Lung (tissue), 12 donors: ENCODE results near the gene SAMD8. TPM values are rescaled to one million over a fixed set of nuclear protein-coding genes. Genes with fewer than 3 reads are reported as not detected.
"Not testable (repeated sequence)": the region's sequence is repeated elsewhere in the genome, so short reads cannot be mapped to it uniquely, and the experiment has no call there.

Experiments used
- ATAC-seq: fragments of 200-7000 bp; cut with Tn5 transposase; one replicate; pipeline ENCODE4 v1.9.1; 2020; ENCODE audit warnings: moderate number of reproducible peaks; ENCODE audit not compliant: insufficient read depth, low FRiP score
- DNase-seq, 3 donors: peaks; one replicate each; pipeline ENCODE4 v3.0.0-alpha.2; 2013 to 2017
- H3K27ac ChIP-seq, 2 donors: one replicate each; pipeline ENCODE4 v1.5.1; 2013; ENCODE audit warnings: mild to moderate bottlenecking in 2 of 2, moderate library complexity in 2 of 2, control low read depth in 1 of 2, inconsistent platforms in 1 of 2, low read depth in 1 of 2, low read length in 1 of 2
- H3K27me3 ChIP-seq, 3 donors: one replicate each; pipeline ENCODE4 v1.5.1; 2013; ENCODE audit warnings: low read length in 2 of 3; ENCODE audit not compliant: control insufficient read depth in 3 of 3, insufficient read depth in 3 of 3
- H3K36me3 ChIP-seq, 4 donors: one replicate each; pipeline ENCODE4 v1.5.1; 2013; ENCODE audit warnings: low read length in 4 of 4, mild to moderate bottlenecking in 1 of 4, moderate library complexity in 1 of 4; ENCODE audit not compliant: control insufficient read depth in 4 of 4, insufficient read depth in 4 of 4
- H3K4me1 ChIP-seq, 5 donors: one replicate each; pipeline ENCODE4 v1.5.1; 2013; ENCODE audit warnings: low read length in 5 of 5, mild to moderate bottlenecking in 2 of 5, moderate library complexity in 1 of 5; ENCODE audit not compliant: control insufficient read depth in 5 of 5, insufficient read depth in 5 of 5
- H3K4me3 ChIP-seq: one replicate; pipeline ENCODE4 v1.5.1; 2013; ENCODE audit warnings: mild to moderate bottlenecking, control low read depth, moderate library complexity
- H3K9ac ChIP-seq, 2 donors: one replicate each; pipeline ENCODE4 v1.5.1; 2013; ENCODE audit warnings: low read length in 2 of 2, control low read depth in 1 of 2; ENCODE audit not compliant: insufficient read depth in 1 of 2
- H3K9me3 ChIP-seq, 4 donors: one replicate each; pipeline ENCODE4 v1.5.1; 2013; ENCODE audit warnings: low read length in 3 of 4, mild to moderate bottlenecking in 1 of 4, moderate library complexity in 1 of 4; ENCODE audit not compliant: control insufficient read depth in 4 of 4, insufficient read depth in 3 of 4
- CTCF ChIP-seq: IDR thresholded peaks from 2 replicates; pipeline ENCODE4 v1.5.1; 2012; ENCODE audit warnings: mild to moderate bottlenecking; ENCODE audit errors: control extremely low read depth, extremely low read depth
- WGBS, 2 donors: extraction: QIAGEN DNeasy Blood & Tissue Kit; methylation state at CpG; one replicate each; pipeline ENCODE4 v1.1.7; 2013; 5-methylcytosine and 5-hydroxymethylcytosine counted together
- polyA plus RNA-seq, 2 donors: library from polyadenylated mRNA; stranded (reverse); fragments of 200-250 nt; gene quantifications; one replicate each; pipeline ENCODE4 v1.2.1, GENCODE V29; 2013
- total RNA-seq, 2 donors: library from RNA; depleted of rRNA in 1 of 2; stranded (reverse); fragments of >200 nt in 1 of 2; gene quantifications; one replicate each; pipeline ENCODE4 v1.2.1, GENCODE V29; 2014 to 2021
- donor health status: control.
- donor health status: control.
- donor health status: Bipolar disorder and iron deficiency.
- donor health status: healthy.
- donor health status: DM: yes; HTN: yes; CAD: no.

The SAMD8 gene
- total and polyA plus RNA-seq, 4 donors, result 5.5 to 29.0 (median 11.3) TPM

GRCh38 chr10:75111907-75112679 lies 637 bp downstream of the SAMD8 start:
- H3K4me1 ChIP-seq, result peaks cover 0 to 20% (median 6%) of the 10 kb centered on the region in 5 donors
- WGBS, 2 donors, result 1 to 2% methylated on average over 22 to 23 of the region's 23 CpGs

GRCh38 chr10:75115137-75115536 lies 3.7 kb downstream of the SAMD8 start:
- Histone ChIP-seq H3K9me3 (no peaks in the 10 kb centered on the region), H3K4me1 (peaks cover 0 to 20% (median 6%) of the 10 kb centered on the region in 5 donors), H3K27me3 (no peaks in the 10 kb centered on the region), H3K9ac (no peak overlapping the region), H3K4me3 (no peak overlapping the region), H3K36me3 (no peaks in the 10 kb centered on the region), H3K27ac (no peak overlapping the region)
- DNase-seq, result peak in 2 of 3 donors; percentile 19 to 38
- ATAC-seq, result no peak
- WGBS, 2 donors, result 68 to 73% methylated on average over 2 of the region's 2 CpGs
- TF ChIP-seq CTCF, result no peak

More at GRCh38 chr10:75111907-75112679, 637 bp downstream of the SAMD8 start:
- H3K36me3 ChIP-seq, result no peaks in the 10 kb centered on the region
- ATAC-seq (peak; percentile 14), DNase-seq (peak in 2 of 3 donors; percentile 65 to 73)
- H3K27ac ChIP-seq, result peak overlapping the region; percentile 97 to 100
- H3K27me3 ChIP-seq, result no peaks in the 10 kb centered on the region
- no peaks in the 10 kb centered on the region for H3K9me3 ChIP-seq
- H3K9ac ChIP-seq, result peak overlapping the region; percentile 72 to 82
- no peak for TF ChIP-seq CTCF
- peak overlapping the region; percentile 88 for H3K4me3 ChIP-seq

GRCh38 chr10:75116941-75117775 lies 5.7 kb downstream of the SAMD8 start:
- not testable (repeated sequence) for H3K27ac ChIP-seq, H3K36me3 ChIP-seq, H3K27me3 ChIP-seq, H3K4me3 ChIP-seq, H3K9ac ChIP-seq, DNase-seq, H3K9me3 ChIP-seq, ATAC-seq
- WGBS, 2 donors, result 96 to 98% methylated on average over 15 of the region's 15 CpGs
- H3K4me1 ChIP-seq, result peaks cover 0 to 20% (median 6%) of the 10 kb centered on the region in 5 donors

- no peak for TF ChIP-seq CTCF
- peaks cover 0 to 16% (median 6%) of the 10 kb centered on the region in 5 donors for H3K4me1 ChIP-seq
- no peaks in the 10 kb centered on the region for H3K9me3 ChIP-seq
- no peak overlapping the region for H3K4me3 ChIP-seq
- H3K9ac ChIP-seq, result no peak overlapping the region
- no peak for ATAC-seq
- H3K27me3 ChIP-seq, result no peaks in the 10 kb centered on the region
- H3K27ac ChIP-seq, result no peak overlapping the region
- WGBS, 2 donors, result 80% methylated on average over 3 of the region's 3 CpGs
- peak in 2 of 3 donors; percentile 45 to 55 for DNase-seq
- H3K36me3 ChIP-seq, result no peaks in the 10 kb centered on the region
These were observed 6.5 kb downstream of the SAMD8 start for GRCh38 chr10:75117995-75118394.

GRCh38 chr10:75119444-75120066 lies 8.1 kb downstream of the SAMD8 start:
- not testable (repeated sequence) for ATAC-seq, H3K27ac ChIP-seq, DNase-seq, H3K9ac ChIP-seq, H3K4me3 ChIP-seq, H3K27me3 ChIP-seq, H3K36me3 ChIP-seq, H3K9me3 ChIP-seq
- 91 to 93% methylated on average over 15 of the region's 15 CpGs for WGBS, 2 donors
- H3K4me1 ChIP-seq, result peaks cover 0 to 18% (median 6%) of the 10 kb centered on the region in 5 donors
